Islet precursor cell (in vitro differentiated cells): ENCODE measurements around the gene HYAL1.

Experiments
- DNase-seq: peaks from one replicate; pipeline ENCODE4 v3.0.0-alpha.2; 2018

Gene HYAL1

DNA sequence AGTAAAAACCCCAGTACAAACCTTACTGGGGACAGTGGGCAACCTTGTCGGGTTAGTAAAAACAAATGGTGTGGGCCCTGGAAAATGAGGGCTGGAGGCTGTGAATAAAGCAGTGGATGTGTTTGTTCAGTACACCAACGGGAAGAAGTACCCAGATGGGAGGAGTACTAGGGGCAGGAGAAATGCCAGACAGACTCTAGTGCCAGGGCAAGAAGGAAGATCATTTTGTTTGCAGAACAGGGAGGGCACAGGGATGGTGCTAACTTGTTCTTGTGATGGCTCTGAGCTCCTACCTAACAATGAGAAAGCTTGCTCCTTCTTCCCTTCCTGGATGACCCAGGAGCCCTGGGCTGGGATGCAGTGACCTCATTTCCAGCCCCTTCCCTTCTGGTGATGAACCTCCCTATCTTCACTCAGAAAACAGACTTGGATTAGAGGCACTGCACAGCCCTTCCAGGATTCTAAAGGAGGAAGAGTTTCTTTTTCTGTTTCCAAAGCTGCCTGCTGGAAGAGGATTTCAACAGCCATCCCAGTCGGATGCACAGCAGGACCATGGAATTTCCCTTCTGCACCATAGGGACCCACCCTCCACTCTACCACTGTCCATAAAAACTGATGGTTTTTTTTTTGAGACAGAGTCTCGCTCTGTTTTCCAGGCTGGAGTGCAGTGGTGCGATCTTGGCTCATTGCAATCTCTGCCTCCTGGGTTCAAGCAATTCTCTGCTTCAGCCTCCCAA lies 31.1 kb upstream of the HYAL1 start:
- DNase-seq = no peak

DNA sequence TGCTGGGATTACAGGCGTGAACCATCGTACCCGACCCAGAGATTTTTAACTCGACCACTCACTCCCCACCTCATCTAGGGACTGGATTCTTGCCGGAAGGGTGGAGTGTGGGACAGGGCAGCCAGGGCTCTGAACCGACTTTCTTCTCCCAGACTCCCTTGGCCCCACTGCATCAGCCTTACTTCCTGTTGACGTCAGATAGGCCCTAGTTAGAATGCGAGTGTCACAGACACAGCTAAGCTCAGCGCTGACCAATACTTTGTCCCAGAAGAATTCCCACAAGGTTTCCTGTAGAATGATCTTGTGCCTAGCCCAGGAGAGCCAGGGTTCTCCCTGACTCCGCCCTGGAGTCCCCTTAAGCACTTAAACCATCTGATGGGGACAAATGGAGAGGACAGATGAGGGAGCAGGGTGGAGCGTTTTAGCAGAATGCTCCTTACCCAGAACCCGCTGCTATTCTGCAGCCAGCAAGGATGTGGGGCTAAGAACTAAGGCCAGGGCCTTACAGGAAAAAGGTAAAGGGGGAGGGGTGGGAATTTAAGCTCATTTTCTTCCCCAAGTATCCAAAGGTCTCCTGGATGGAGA lies 30.5 kb upstream of the HYAL1 start:
- DNase-seq = no peak

GRCh38 chr3:50331364-50331907 lies 28.1 kb upstream of the HYAL1 start:
- no peak for DNase-seq

DNA sequence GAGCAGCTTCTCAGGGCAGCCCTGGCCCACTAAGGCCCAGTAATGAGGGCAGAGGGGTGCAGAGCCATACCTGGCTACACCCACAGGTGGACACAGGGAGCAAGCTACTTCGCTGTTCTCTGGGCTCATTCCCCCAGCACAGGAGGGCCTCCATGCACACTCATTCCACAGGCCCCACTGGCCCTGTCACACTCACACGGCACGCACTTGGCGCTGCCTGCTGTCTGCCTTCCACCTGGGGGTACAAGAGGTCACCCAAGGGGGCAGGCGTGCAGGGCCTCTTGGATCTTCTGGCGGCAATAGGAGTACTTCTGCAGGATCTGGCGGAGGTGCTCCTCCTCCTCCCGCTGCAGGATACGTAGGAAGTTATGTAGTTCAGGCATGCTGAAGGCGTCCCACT lies 27.0 kb upstream of the HYAL1 start:
- no peak for DNase-seq

DNA sequence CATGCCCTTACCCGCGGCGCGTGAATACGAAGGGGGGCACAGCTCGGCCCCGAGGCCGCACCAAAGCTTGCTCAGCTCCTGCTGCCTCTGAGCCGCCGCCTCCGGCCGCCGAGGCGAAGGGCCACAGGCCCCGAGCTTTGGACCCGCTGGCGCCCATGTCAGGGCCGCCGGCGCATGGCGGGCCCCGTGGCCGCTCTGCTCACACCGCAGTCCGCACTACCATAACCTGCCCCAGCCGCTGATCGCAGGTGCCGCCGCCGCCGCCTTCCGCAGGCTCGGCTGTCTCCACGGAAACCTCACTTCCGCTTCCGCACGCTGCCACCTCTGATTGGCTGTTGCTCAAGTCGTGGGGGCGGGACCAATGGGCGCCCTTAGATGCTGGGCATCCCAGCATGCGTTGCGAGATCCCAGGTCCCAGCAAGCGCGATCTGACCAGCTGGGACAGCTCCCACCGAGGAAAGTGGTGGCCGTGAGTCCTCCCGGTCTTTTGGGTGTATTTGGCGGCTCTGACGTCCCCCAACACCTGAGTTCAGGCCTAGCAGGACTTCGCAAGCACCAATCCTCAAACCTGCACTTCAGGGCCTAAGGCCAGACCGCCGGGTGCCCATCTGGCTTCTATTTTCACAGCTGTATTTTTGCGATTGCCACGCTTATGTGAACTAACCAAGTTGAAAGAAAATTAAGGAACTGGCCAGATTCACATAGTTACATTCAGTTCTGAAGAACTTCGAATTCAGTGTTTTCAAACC lies 24.7 kb upstream of the HYAL1 start, which contains the start of gene TUSC2:
Gene TUSC2, minus strand, starts transcription at position 281 of the 749 bp plus-strand sequence. Its CDS starts 124 bp downstream, at position 157.
- peak; percentile 98 for DNase-seq

- DNase-seq = no peak
Measured at GRCh38 chr3:50327129-50327528, 23.8 kb upstream of the HYAL1 start.

DNA sequence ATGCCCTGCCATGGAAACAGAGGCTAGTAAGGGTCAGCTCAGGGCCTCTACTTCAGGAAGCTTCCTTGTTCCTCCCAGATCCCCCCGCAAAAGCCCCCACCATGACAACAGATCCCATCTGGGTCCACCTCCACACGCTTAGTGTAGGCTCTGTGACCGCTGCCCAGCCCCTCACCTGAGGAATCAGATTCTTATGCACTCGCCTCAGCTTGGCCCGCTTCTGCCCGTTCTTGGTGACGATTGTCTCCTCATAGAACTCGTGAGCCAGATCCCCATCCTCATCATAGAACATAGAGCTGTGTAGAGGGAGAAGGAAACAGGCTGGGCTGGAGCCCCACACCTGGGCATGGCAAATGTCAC lies 22.8 kb upstream of the HYAL1 start:
- no peak for DNase-seq

GRCh38 chr3:50325497-50326181 lies 22.3 kb upstream of the HYAL1 start:
- no peak for DNase-seq

DNA sequence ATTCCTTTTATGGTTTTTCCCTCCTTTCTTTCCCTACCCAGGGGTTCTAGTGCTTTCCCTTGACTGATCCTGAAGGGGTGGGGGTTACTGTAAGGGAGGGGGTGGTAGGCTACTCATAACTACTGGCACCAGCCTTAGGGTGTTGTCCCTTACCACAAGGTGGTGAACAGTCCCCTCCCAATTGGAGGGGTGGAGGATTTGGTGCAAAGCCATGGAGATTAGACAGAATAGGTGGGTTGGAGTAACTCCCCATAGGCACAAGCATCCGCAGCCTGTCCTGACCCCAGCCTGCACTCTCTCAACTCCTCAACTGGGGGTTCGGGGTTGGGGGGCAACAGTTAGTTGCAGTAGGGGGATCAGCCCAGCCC lies 21.7 kb upstream of the HYAL1 start:
- no peak for DNase-seq

- peak; percentile 89 for DNase-seq
Measured at GRCh38 chr3:50324351-50325112, 21.2 kb upstream of the HYAL1 start.

GRCh38 chr3:50323614-50324199 lies 20.3 kb upstream of the HYAL1 start:
- DNase-seq = peak; percentile 48

DNA sequence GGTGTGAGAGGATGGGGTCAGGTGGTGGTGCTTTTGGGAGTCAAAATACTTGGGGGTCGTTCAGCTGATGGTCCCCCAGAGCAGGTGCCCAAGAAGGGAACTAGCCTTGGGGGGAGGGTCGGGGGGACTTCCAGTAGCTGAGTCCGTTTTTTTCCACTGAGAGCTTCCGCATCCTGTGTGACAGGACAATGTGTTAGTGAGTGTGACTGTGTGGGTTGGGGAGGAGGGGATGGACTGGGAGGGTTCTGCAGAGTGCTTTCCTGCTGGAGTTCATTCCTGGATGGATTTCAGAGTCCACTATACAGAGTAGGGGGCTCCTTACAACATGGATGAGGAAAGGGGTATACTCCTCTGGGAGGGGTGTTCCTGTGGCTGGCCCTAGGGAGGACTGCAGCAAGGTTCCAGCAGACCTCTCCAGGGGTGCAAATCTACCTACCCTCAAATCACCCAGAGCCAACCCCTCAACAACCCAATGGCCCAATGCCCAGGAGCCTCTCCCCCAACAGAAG lies 19.8 kb upstream of the HYAL1 start:
- peak; percentile 50 for DNase-seq

DNA sequence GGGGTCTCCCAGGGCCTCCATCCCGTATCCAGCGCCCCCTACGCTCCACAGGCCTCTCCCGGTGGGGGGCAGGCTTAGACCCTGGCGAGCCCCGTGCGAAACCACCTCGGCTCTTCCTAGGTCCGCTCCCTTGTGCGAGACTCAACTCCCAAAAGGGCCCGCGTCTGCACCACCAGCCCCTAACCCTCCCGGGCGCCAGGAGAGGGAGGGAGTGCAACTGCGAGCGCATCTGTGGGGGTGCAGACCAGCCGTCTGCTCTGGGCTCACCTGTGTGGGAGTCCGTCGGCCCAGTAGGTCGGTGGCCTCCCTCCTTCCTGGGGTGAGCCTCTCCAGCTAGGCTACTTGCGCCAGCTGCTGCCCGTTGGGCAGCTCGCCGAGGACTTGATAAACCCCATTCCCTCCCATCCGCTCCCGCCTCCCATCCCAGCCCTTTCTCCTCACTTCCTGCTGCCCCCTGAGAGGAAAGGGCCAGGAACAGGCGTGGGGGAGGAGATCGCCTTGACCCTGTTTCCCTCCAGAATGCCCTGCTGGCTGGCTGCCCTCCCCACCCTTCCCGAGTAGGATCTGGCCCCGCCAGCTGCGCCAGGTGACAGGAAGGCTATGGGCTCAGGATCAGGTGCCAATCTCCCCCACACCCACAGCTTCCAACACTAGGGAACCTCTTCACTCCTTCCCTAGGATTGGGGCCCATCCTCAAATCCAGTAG lies 19.2 kb upstream of the HYAL1 start, which contains the start of gene HYAL2:
Gene HYAL2, minus strand, starts transcription at position 360 of the 706 bp plus-strand sequence. CDS start 2,256 bp downstream, outside the sequence.
- no peak for DNase-seq

- no peak for DNase-seq
Measured at GRCh38 chr3:50322115-50322385, 18.7 kb upstream of the HYAL1 start.

DNA sequence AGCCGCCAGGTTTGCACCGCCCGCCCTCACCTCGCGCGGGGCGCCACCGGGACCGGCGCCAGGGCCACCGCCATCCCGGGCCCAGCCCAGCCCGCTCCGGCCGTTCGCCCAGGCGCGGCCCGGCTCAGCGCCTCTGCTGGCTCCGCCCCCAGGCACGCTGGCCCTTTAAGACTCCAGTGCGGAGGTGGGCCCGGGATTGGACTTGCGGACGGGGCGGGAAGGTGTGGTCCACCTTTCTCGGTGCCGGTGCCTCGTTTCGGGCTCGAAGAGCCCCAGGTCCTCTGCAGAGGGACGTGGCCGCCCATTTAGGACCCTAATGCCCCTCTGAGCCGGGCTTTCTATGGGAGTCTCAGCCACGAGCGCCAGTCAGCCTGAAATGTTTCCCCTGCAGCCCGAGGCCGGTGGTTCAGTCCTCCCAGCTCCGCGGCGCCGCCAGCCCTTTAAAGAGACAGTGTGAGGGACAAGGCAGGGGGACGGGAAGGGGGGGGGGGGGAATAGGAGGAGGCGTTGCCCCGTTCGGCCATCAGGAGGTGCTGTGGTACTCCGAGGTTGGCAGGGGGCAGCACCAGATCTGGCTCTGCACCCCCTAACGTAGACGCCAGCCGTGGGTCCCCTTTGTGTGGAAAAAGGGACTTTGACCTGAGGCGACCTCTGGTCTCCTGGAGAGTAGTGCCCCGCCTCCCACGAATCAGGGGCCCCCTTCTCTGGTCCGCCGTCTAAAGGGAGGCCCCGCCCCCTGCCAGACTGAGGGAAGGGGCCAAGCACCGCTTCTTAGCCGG lies 18.2 kb upstream of the HYAL1 start:
- DNase-seq = peak; percentile 94

DNA sequence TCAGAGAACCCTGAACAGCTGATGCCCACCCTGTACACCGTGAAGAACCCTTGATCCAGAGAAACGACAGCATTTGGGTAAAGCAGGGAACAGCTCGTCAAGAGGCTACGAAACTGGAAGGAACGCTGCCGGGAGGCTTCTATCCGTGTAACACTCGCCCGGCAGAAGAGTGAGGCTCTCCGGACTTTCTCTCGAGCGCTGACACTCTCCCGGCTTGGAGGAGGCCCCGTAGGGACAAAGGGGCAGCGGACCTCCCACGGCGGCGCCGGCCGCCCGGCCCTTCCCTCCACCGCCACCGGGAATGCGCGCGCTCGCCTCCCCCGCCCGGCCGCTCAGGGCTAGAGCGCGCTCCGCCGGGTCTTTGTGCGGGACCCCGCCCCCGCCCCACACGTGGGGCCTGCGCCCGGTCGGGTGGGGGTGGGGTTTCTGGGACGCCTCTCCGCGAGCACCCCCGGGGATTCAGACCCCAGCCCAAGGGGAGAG lies 17.5 kb upstream of the HYAL1 start:
- peak; percentile 85 for DNase-seq

DNA sequence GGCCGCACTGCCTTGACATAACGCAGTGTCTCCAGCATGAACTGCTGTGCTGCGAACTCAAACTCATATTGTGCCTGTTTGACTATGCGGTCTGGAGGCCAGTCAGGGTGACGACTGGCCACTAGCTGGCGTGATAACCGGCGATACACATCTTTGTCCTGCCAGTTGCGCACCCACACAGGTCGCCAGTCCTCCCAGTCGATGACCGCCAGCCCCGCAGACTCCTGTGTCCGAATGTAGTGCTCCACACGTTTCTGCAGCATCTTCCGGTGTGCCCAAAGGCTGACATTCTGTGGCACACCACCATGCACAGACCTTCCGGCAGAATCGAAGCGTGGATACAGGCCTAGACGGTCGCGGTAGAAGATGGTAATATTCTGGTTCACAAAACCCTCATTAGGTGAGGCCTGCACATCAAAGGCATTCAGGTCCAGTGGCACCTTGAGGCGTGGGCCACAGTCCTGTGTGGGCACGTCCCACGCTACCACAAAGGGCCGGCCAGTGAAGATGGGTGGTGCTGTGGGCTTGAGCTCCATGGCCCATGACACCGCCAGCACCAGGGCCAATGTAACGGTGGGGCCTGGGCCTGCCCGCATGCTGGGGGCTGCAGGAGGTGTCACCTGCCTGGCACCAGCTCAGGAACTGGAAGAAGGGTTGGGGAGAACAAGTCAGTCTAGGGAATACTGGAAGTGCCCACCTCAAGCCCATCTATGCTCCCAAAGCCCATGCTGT lies 16.7 kb upstream of the HYAL1 start:
- DNase-seq = no peak

DNA sequence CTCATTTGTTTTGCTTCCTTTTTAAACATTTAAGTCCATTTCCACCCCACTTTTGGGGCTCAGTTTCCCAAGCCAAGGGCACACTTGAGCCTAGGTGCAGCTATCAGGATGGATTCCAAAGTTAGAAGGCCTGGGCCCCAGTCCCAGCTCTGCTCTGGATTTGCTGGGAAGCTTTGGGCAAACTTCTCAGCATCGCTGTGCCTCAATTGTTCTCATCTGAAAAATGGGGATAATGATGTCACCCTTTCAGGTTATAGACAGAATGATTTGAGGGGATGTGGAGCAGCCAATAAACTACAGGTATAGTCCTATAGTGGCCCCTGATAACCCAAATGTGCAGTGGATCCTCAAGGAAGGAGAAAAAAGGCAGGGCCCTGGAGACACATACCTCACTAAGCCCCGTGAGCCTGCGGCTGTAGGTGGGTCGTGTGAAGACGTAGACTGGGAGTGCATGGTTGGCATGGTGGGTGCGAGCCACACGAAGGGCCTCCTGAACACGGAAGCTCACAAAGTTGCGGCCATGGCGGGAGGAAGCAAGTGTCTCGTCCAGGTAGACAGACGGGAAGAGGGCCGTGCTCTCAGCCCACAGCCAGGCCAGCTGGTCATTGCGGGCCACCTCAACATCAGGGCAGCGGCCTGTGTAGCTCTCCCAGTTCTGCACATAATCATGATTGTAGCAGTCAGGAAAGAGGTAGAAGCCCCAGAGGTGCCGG lies 16.0 kb upstream of the HYAL1 start:
- peak; percentile 45 for DNase-seq

- no peak for DNase-seq
Measured at GRCh38 chr3:50318615-50319014, 15.2 kb upstream of the HYAL1 start.
